Activated naive CD8-positive, alpha-beta T cell treated with anti-CD3 and anti-CD28 coated beads, Interleukin-2, amount 50 U/mL, for 16 hours (primary cell): ENCODE results near the gene CFP.

Experiments used
- DNase-seq: peaks from one replicate; pipeline ENCODE4 v3.0.0-alpha.2; 2020; ENCODE audit warnings: low read depth, low spot score

The CFP gene

DNA sequence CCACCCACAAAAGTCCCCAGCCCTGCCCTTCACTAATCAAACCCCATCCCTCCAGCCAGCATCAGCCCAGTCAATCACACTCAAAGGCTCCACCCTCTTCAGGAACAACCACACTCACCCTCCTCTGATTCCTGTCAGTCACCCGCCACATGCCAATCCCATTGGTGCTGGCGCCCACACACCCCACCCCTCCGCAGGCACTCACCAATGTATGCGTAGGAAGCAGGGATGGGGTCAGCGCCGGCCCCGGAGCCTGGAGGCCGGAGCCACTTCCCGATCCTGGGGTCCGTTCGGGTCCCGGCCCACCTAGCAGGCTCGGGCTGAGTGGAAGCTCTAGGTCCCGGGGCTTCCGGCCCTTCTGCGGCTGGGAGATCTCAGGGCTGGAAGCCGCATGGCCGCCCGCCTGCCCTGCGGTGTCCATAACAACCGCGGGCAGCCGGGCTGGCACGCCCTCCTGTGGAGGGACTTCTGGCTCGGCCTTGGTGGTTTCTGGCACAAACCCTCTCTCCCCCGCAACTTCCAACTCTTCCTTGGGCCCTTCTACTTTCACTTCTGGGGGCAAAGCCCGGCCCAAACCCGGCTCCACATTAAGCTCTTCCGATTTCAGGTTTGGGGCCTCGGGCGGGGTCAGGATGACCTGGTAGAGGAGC, 7.9 kb upstream of the CFP start:
- DNase-seq: no peak

DNA sequence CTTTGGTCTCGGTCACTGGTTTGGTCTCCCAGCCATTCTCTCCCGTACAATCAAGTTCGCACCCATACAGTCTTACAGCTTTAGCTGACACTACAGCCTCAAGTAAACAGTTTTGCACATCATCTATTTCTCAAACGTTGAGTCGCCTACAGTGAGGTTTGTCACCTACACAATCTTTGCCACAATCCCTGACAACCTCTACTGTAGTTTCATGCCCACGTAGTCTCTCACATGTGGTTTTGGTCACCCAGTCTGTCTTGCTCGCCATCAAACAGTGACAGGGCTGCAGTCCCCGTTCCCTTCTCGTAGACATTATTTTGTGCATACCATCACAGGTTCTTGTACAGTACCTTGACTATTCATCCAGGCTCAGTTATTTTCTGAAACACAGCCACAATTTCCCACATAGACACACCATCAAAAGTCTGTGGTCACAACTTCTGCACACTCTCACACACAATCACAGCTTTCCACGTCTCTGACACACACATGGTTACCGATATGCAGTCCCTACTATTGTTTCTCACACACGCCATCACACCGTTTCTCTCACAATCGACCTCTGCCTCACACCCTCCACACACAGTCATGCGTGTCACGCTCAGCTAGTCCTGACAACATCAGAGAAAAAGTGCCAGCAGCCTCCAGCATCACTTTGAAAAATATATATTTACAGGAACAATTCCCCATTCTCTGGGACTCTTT, 5.3 kb upstream of the CFP start:
- DNase-seq: no peak

DNA sequence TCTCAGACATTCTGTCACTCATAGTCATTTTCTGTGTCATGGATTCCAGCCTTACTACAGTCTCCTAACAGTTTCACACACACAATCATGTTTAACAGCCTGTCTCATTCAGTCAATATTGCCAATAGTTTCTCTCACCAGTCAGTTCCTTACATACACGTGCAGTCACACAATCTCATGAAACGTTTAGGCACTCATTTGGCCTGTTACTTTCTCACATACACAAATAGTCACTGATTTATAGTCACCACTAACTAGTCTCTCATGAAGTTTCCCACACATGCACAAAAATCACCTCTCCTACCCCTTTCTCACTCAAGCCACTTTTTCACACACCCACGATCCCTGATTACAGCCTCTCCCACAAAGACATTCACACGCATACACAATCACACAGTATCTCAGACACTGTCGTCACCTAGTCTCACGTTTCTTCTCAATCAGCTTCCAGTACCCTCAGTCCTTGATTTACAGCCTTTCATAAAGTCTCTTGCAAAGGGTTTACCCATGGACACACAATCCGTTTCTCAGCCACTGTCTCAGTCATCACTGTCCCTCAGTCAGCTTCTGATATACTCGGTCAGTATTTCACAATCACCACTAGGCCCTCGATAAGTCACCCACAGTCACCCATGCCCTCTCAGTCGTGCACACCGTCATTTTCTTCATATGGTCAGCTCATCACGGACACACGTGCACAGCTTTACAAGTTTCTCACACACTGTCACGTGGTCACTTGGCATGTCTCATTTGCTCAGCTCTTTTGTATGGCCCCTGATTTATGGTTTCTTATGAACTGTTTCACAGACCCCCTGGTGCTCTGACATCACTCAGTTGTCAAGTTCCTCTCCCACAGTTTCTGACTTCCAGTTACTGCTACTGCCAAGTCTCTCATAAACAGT, 4.2 kb upstream of the CFP start:
- DNase-seq: no peak

DNA sequence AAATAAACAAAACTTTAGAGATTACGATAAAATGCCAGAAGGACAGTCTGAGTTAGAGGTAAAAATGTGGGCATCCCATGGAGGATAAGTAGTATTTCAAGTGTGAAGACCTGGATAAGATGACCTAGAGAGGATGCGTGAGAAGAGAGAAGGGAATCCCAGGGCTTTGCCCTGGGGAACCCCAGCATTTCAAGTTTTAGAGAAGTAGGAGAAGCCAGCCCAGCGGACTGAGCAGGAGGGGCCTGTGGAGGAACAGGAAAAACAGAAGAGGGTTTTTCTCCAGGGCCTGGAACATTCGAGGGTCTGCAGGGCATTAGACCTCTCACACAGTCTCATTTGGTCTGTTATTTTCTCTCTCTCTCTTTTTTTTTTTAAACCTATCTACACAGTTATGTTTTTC, 2.9 kb upstream of the CFP start:
- no peak for DNase-seq

DNA sequence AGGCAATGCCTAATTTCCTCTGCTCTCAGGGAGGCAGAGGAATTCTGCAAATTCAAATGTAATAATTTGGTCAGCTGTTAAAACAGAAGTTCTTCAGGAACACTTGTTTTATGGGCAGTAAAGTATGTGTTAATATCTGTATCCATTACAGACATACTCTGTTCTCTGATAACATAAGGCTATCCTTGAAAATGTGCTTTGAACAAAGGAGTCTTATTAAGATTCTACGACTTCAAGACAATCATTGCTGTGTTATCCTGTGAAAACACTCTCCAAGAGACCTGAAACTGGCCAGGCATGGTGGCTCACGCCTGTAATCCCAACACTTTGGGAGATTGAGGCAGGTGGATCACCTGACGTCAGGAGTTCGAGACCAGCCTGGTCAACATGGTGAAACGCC, 1.9 kb upstream of the CFP start:
- DNase-seq: no peak

DNA sequence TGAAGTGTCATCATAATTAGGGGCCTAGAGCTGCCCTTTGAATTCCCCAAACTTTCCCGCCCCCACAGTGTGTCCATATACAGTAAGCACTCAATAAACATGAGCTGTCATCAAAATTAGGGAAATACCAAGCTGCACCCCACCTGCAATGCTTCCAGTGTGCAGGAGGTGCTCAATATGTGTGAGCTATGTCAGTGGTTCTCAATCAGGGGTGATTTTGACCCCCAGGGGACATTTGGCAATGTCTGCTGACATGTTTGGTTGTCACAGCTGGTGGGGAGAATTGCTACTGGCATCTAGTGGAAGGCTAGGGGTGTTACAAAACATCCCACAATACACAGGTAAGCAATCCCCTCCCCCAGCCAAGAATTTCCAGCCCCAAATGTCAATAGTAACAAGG, 748 bp downstream of the CFP start:
- no peak for DNase-seq

DNA sequence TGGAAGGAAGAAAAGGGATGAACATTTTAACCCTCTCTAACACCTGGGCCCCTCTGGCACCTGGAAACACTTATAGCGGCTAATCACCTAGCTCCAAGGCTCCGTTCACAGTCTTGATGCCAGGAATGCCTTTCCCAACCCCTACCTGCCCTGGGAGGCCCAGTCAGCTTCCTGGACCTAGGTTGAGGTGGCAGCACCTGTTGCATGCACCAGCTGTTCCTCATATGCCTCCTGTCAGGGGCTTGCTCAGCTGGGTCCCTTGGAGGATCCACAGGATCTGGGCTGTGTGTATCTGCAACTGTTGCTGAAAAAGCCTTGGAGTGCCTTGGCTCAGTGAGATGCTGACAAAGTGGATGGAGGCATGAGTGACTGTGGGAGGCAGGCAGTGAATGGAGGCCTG, 4.4 kb downstream of the CFP start:
- DNase-seq: no peak

DNA sequence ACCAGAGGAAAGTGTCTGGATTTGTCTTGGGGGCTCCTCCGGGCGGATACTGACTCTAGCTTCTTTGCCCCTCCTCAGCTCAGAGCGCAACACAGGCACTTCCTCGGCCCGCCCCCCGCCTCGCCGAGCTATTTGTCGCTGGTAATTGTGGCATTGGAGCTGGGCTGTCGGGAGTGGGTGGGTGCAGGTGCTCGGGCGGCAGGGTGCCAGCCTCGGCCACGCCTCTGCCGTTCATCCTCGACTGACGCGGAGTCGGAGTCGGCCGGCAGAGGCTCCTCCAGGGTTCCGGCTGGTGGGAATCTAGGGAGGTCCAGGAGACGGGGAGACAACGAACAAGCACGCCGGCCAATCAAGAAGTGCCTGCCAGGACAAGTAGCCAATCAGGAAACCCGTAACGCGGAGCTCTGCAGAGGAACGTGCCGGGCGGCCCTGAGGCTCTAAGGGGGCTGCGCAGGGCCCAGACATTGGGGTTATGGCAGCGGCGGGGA, 6.1 kb downstream of the CFP start:
- DNase-seq: no peak

DNA sequence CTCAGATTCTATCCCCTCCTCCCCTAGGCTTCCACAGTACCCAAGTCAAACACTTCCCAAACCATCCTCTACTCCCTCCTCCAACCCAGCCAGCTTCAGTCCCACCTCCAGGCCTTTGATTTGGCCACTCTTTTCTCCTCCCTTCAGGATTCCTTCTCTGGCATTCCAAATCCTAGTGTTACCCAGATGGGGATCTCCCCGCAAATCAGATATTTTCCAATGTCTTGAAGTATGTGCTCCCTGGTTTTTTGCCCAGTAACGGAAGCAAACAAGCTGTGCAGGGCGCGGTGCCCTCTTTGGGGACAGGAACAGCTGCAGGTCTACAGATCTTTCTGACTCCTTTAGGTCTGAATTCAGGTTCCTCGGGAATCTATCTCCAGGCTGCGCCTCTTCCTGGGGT, 7.9 kb downstream of the CFP start:
- no peak for DNase-seq

DNA sequence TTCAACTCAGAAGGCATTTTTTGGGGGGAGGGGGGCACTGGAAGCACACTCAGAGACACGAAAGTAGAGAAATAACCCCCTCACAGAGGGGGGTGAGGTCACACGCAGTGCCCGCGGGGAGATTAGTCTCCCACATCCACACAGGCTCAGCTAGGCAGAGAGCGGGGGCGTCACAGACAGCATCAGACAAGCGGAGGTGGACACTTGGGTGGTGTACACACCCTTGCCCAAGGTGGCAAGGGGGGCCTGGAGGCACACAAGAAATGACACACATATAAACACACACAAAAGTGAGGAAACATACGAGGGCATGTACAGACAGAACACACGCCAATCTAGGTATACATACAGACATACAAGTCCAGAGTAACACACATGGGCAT, 9.4 kb downstream of the CFP start:
- no peak for DNase-seq

DNA sequence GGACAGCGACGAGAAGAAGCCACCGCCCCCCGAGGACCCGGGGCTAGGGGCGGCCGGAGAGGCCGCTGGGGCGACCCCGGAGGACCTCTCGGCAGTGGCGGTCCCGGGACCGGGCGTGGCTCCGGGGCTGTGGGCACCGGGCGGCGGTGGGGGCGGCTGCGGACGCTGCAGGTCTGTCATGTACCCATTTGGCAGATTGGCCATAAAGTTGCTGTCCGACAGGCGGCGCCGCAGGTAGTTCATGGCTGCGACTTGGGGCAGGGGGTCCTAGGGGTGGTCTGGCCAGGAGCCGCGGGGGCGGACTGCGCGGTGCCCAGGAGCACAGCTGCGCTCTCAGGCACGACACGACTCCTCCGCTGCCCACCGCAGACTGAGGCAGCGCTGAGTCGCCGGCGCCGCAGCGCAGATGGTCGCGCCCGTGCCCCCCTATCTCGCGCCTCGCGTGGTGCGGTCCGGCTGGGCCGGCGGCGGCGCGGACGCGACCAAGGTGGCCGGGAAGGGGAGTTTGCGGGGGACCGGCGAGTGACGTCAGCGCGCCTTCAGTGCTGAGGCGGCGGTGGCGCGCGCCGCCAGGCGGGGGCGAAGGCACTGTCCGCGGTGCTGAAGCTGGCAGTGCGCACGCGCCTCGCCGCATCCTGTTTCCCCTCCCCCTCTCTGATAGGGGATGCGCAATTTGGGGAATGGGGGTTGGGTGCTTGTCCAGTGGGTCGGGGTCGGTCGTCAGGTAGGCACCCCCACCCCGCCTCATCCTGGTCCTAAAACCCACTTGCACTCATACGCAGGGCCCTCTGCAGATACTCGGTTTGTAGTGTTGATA, 10.0 kb downstream of the CFP start, which contains the start of gene SYN1:
TSS of gene SYN1 (minus strand) at position 372 of the 817 bp plus-strand sequence. CDS start at position 243, 129 bp downstream.
- peak; percentile 49 for DNase-seq

DNA sequence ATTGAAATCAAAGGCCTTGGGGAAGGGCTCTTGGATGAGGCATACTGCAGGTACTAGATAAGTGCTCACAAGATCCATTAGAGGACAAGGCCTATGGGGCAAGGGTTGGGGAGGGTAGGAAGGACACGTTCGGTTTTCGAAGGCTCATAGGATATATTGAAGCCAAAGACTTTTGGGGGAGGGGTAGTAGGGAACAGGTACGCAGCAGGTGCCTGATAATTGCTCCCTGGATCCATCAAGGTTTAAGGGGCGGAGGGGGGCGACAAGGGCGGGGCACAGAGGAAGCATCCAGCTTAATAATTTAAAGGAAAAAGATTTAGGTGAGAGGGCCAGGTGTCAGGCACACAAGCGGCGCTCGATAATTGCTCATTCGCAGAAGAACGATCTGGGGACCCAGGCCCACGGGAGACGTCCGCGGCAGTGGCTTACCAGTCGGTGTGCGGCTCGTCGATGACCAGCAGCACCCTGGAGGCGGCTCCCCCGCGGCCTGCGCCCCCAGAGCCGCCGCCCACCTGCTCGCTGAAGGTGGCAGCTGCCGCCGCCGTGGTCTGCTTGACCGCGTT, 10.7 kb downstream of the CFP start:
- DNase-seq: no peak

DNA sequence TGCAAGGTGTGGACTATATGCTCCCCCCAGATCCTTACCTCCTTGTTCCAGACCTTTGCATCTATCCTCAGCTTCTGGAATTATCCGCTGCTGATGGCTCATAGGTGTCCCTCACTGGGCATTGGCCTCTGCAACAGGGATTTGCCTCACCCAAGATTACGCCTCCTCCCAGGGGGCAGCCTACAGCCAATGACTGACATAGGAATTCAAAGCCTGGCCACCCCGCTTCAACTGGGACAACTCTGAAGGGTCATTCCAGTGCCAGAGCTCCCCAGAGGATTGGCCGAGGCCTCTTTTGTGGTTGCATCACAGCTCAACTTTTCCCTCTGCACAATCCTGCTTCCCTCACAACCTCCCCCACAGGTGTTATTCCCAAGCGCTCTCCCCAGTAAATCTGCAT, 15.1 kb downstream of the CFP start:
- DNase-seq: no peak

DNA sequence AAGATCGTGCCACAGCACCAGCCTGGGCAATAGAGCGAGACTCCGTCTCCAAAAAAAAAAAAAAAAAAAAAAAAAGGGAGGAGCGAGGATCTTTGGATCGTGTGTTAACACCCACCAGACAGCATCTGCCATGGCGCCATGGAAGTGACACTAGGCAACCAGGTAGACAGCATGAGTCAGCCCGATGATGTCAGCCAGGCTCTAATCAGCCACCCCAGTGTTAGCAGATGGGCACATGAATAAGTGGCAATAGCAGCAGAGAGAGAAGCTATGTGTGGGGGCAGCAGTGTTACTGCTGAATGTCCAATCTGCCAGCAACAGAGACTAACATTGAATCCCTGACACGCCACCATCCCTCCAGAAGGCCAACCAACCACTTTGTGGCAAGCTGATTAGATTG, 16.6 kb downstream of the CFP start:
- no peak for DNase-seq

DNA sequence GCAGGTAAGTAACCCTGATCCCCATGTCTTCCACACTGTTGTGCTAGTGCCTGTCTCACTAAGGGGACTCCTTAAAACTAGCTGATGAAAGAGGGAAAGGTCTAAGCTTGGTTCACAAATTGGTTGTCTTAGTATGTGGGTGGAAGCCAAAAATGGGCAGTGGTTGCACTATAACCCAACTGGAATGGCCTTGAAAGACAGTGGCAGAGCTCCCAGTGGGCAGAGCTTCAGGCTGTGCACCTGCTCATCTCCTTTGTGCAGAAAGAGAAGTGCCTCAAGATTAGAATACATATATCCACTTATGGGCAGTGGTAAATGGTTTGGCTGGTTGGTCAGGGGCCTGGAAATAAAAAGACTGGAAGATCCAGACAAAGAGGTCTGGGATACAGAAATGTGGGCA, 17.3 kb downstream of the CFP start:
- no peak for DNase-seq

DNA sequence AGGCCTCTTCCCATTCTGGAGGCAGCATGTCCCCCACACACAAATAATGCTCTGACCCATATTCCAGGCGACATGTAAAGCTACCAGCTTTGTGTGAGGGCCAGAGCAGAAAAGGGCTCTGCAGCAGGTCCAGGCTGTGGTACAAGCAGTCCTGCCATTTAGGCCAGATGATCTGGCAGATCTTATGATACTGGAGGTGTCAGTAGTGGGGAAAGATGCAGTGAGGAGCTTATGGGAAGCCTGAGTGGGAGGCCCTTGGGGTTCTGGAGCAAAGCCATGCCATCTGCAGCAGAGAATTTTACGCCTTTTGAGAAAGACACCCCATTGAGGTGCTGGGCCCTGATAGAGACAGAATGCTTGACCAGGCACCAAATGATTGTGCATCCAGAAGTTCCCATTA, 17.8 kb downstream of the CFP start:
- no peak for DNase-seq

DNA sequence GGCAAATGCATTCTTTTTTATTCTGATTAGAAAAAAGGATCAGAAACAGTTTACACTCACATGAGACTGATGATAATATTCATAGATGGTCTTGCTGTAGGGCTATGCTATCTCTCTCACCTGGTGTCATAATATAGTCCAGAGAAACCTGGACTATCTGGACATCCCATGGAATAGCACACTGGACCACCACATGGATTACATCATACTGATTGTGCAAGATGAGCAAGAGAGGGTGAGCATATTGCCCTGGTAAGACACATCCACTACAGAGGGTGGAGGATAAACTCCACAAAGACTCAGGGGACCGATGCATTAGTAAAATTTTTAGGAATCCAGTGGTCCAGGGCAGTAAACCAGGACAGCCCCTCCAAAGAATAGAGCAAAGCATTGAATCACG, 18.2 kb downstream of the CFP start:
- DNase-seq: no peak

DNA sequence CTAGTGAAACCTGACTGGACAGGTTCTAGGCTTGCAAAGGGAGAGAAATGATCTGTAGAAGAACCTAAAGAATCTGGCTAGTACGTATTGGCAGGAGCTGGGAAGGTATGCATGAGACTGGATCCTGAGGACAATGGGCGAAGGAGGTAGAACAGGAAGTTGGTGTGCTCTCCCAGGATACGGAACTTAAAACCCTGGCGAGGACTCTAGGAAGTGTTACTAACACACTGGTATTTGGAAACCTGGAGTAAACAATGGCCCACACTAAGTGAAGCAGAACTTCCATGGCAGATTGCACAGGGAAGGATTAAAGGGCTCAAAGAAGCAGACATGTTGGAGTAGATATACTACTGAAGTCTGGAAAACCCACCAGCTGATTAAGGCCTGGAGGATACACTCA, 19.2 kb downstream of the CFP start:
- DNase-seq: no peak

DNA sequence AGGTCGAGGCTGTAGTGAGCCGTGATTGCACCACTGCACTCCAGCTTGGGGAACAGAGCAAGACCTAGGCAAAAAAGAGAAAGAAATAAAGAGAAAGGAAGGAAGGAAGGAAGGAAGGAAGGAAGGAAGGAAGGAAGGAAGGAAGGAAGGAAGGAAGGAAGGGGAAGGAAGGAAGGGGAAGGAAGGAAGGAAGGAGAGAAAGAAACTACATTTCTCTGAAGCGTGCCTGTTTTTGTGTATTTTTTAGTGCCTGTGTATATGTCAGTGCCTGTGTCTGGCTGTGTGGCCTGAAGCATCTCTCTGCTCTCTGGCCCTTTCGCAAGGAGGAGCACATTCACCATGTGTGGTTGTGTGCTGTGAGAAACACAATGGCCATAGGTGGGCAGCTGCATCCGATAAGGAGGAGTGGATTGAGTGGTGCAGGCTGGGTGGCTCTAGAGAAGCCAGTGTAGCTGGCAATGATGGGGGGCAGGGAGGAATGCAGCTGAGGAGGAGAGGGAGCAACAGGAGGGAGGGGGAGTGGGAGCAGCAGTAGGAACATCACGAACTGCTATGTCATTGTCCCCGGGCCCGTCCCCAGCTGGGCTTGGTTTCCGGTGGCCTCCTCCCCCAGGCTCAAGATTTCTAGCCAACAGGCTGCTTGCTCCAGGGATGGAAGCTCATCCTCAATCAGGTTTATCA, 21.5 kb downstream of the CFP start:
- DNase-seq: no peak

DNA sequence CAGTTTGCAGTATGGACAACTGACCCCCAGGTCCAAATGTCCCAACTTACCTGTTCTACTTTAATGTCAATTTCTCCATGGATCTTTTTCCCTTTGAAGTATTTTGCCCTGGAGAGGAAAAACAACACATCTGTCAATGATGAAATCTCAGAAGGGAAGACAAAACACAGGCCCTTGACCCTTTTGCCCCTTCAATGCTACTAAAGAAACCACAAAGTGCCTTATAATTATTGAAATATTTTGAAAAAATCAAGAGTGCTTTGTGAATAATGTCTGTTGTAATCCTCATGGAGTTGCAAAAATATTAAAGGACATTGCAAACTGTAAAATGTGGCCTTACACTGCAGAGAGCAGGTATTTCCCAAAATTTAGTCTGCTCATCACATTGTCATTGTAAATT, 22.6 kb downstream of the CFP start:
- DNase-seq: no peak

DNA sequence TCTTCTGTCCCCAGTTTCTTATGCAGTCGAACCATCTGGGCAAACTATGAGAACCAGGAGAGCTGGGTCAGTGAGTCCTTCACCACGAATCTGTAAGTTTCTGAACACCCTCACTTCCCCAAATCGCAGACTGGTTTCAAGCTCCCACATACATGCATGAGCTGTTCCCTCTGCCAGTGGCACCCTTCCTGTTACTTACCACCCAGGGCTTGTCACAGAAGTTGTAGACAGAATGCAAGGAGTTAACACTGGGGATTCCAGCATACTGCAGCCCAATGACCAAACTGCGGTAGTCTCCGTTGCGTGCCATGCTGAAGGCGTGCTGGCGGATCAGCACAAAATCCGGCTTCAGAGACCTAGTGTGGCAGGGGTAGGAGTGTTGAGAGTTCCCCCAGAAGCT, 24.7 kb downstream of the CFP start:
- DNase-seq: no peak
